ENCODE measurements around the gene RHOBTB1. TPM values are rescaled to one million over a fixed set of nuclear protein-coding genes. Genes with fewer than 3 reads are reported as not detected.

The RHOBTB1 gene
- total RNA-seq, 2 donors from 2014 or later: 0.64 TPM; not detected in 1

DNA sequence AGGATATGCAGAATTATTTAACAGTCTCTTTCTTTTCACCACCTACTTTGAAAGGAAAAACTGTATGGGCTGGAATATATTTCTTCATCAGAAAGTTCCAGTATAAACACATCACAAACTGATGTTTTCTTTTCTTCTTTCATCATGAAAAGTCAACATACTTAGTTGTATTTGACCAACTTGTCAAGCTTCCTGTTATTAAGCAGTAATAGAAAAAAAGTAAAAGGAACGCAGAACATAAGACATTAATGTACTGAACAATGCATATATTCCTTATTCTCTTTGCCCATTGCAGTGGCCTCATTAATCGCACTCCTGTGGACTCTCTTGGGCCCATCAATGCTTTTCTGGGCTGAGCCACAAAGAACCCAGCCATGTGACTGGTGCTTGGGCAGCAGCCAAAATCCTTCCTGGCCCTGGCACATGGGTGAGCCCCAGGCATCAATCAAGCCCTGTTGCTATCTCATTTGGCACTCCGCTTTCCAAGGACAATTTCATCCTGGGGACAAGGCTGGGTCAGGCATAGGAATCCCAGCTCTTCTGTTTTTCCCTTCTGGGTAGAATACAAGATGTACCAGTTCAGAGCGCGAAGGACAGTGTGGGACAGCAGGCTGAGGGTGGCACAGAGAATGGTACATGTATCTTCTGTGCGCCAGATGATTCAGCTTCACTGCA lies 42.3 kb downstream of the RHOBTB1 start:
- no peaks in the 10 kb centered on the region for H3K36me3 Mint-ChIP-seq
- no peak overlapping the region for H3K27ac Mint-ChIP-seq
- H3K4me3 Mint-ChIP-seq: no peak overlapping the region
- peaks cover 2 to 7% of the 10 kb centered on the region in 2 donors for H3K27me3 Mint-ChIP-seq
- no peak for DNase-seq (ENCODE audit: low spot score)
- ATAC-seq: no peak
- H3K9me3 Mint-ChIP-seq: no peaks in the 10 kb centered on the region
- H3K4me1 Mint-ChIP-seq (ENCODE audit: low read depth in 2 of 2): no peaks in the 10 kb centered on the region

- Mint-ChIP-seq H3K27ac (no peak overlapping the region), H3K9me3 (no peaks in the 10 kb centered on the region), H3K27me3 (peaks cover under 1 to 4% of the 10 kb centered on the region in 2 donors), H3K4me1 (ENCODE audit: low read depth in 2 of 2) (no peaks in the 10 kb centered on the region), H3K4me3 (no peak overlapping the region), H3K36me3 (no peaks in the 10 kb centered on the region)
- no peak for DNase-seq (ENCODE audit: low spot score)
- ATAC-seq: no peak
Observed at GRCh38 chr10:60899266-60899665, 44.7 kb downstream of the RHOBTB1 start.

DNA sequence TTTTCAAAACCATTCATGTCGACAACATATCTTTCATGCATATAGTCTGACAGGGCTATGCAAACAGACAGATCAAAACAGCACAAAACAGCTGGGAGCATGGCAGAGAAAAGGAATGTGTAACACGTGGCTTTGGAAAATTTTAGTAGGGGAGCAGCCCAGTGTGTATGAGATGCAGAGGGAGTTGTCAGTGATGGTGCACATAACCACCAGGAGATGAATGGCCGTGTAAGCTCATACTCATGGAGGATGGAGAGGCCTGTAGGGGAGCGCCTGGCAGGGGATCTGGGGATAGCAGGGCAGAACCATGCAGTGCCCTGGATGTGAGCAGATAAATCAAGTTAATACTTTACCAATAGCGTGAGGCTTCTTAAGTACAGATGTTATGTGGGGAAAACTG lies 45.7 kb downstream of the RHOBTB1 start:
- Mint-ChIP-seq H3K4me1 (ENCODE audit: low read depth in 2 of 2) (no peaks in the 10 kb centered on the region), H3K4me3 (no peak overlapping the region), H3K9me3 (no peaks in the 10 kb centered on the region), H3K27me3 (peaks cover 0 to 4% of the 10 kb centered on the region in 2 donors), H3K36me3 (no peaks in the 10 kb centered on the region), H3K27ac (no peak overlapping the region)
- ATAC-seq (no peak), DNase-seq (ENCODE audit: low spot score) (no peak)

- Mint-ChIP-seq H3K4me3 (no peak overlapping the region), H3K9me3 (no peaks in the 10 kb centered on the region), H3K27me3 (peaks cover 0 to 4% of the 10 kb centered on the region in 2 donors), H3K27ac (no peak overlapping the region), H3K4me1 (ENCODE audit: low read depth in 2 of 2) (no peaks in the 10 kb centered on the region), H3K36me3 (no peaks in the 10 kb centered on the region)
- no peak for DNase-seq (ENCODE audit: low spot score)
- no peak for ATAC-seq
Observed at GRCh38 chr10:60896810-60897209, 47.2 kb downstream of the RHOBTB1 start.

DNA sequence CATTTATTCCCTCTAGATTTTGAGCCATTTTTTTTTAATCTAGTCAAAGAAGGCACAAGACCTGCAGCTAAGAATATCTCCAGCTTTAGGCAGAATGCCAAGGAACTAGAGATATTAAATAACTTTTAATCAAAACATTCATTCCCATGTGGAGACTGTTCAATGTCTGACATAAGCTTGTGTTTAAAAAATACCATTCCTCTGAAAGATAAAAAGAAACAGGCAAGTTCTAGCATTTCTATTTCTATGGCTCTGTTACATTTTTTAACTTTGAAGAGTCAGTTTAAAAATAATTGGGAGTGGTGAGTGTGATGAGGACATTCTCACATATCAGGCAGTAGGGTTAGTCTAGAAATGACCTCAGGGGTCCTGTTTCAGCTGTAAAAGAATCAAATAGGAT lies 48.0 kb downstream of the RHOBTB1 start:
- no peaks in the 10 kb centered on the region for H3K9me3 Mint-ChIP-seq
- no peak for DNase-seq (ENCODE audit: low spot score)
- H3K4me1 Mint-ChIP-seq (ENCODE audit: low read depth in 2 of 2): no peaks in the 10 kb centered on the region
- no peak overlapping the region for H3K27ac Mint-ChIP-seq
- H3K4me3 Mint-ChIP-seq: no peak overlapping the region
- H3K36me3 Mint-ChIP-seq: no peaks in the 10 kb centered on the region
- ATAC-seq: no peak
- peaks cover 0 to 4% of the 10 kb centered on the region in 2 donors for H3K27me3 Mint-ChIP-seq

DNA sequence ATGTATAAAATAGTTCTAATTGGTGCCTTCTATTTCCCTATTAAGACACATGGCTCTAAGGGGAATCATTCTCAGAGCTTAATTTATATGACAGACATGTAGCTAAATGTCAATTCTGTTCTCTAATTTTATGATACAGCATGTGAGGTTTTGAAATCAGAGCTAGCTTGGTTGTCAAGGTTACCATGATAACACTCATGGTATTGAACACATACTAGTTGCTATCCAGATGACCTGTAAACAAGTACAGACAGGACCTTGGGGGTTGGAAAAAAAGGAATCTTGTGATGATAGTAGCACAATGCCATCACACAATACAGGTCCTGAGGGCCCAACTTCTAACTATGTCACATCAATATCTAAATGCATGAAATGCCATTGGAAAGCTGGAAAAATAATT lies 49.2 kb downstream of the RHOBTB1 start:
- no peak for ATAC-seq

GRCh38 chr10:60893231-60893630 lies 50.8 kb downstream of the RHOBTB1 start:
- H3K27me3 Mint-ChIP-seq: peaks cover 0 to 3% of the 10 kb centered on the region in 2 donors
- no peak overlapping the region for H3K27ac Mint-ChIP-seq
- ATAC-seq: no peak

More for the DNA sequence above, 49.2 kb downstream of the RHOBTB1 start:
- Mint-ChIP-seq H3K4me3 (no peak overlapping the region), H3K27ac (no peak overlapping the region), H3K27me3 (peaks cover 0 to 4% of the 10 kb centered on the region in 2 donors), H3K9me3 (no peaks in the 10 kb centered on the region), H3K4me1 (ENCODE audit: low read depth in 2 of 2) (no peaks in the 10 kb centered on the region), H3K36me3 (no peaks in the 10 kb centered on the region)
- DNase-seq (ENCODE audit: low spot score): no peak

GRCh38 chr10:60892571-60892970 lies 51.4 kb downstream of the RHOBTB1 start:
- no peaks in the 10 kb centered on the region for H3K4me1 Mint-ChIP-seq (ENCODE audit: low read depth in 2 of 2)
- H3K27ac Mint-ChIP-seq: no peak overlapping the region
- ATAC-seq (no peak), DNase-seq (ENCODE audit: low spot score) (no peak)
- no peak overlapping the region for H3K4me3 Mint-ChIP-seq
- no peaks in the 10 kb centered on the region for H3K9me3 Mint-ChIP-seq
- peaks cover 0 to 2% of the 10 kb centered on the region in 2 donors for H3K27me3 Mint-ChIP-seq
- no peaks in the 10 kb centered on the region for H3K36me3 Mint-ChIP-seq

More at GRCh38 chr10:60893231-60893630, 50.8 kb downstream of the RHOBTB1 start:
- no peaks in the 10 kb centered on the region for H3K9me3 Mint-ChIP-seq
- no peaks in the 10 kb centered on the region for H3K36me3 Mint-ChIP-seq
- DNase-seq (ENCODE audit: low spot score): no peak
- H3K4me3 Mint-ChIP-seq: no peak overlapping the region
- H3K4me1 Mint-ChIP-seq (ENCODE audit: low read depth in 2 of 2): no peaks in the 10 kb centered on the region

- Mint-ChIP-seq H3K27me3 (no peaks in the 10 kb centered on the region), H3K36me3 (no peaks in the 10 kb centered on the region), H3K4me3 (no peak overlapping the region), H3K4me1 (ENCODE audit: low read depth in 2 of 2) (no peaks in the 10 kb centered on the region), H3K9me3 (no peaks in the 10 kb centered on the region), H3K27ac (no peak overlapping the region)
- no peak for ATAC-seq
- no peak for DNase-seq (ENCODE audit: low spot score)
Observed at GRCh38 chr10:60890811-60891210, 53.2 kb downstream of the RHOBTB1 start.

DNA sequence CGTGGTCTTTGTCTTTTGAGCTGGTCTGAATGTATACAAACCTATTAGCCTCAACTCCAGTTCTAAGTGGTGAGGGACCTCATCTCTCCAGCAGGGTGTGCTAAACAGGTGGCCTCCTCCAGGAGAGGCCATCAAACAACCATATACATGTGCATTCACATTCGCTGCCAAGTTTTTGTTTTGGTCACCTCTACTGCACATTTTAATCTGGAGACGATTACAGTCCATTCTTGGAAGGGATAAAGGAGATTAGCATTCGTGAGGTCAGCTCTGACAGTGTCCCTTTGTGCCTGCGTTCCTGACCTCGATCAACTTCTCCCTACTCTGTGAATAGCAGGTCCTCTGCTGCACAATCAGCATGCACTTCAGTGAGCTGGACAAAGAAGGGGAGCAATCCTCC lies 60.8 kb downstream of the RHOBTB1 start:
- Mint-ChIP-seq H3K27ac (no peak overlapping the region), H3K9me3 (no peaks in the 10 kb centered on the region), H3K36me3 (no peaks in the 10 kb centered on the region), H3K27me3 (peaks cover 0 to 7% of the 10 kb centered on the region in 2 donors), H3K4me3 (no peak overlapping the region), H3K4me1 (ENCODE audit: low read depth in 2 of 2) (peaks cover 0 to 1% of the 10 kb centered on the region in 2 donors)
- DNase-seq (ENCODE audit: low spot score) (no peak), ATAC-seq (no peak)

DNA sequence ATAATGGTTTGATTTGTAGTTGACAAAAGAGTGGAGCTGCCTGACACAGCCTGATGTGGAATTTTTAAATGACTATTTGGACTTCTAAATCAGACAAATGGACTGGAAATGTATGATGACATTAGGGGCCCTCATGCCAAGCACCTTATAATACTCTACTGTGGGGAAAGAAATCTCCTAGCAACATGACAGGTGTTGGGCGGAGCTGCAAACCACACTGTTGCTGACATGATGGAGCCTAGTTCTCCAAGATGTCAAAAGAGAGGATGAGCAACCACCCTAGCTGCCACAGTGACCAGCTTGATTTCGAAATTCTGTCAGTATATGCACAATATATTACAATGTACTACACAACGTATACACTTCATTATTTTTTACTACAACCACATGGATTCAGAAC lies 65.8 kb downstream of the RHOBTB1 start:
- Mint-ChIP-seq H3K27me3 (peaks cover 0 to 3% of the 10 kb centered on the region in 2 donors), H3K36me3 (no peaks in the 10 kb centered on the region), H3K4me3 (no peak overlapping the region), H3K9me3 (no peaks in the 10 kb centered on the region), H3K27ac (no peak overlapping the region), H3K4me1 (ENCODE audit: low read depth in 2 of 2) (peaks cover 0 to 3% of the 10 kb centered on the region in 2 donors)
- DNase-seq (ENCODE audit: low spot score) (no peak), ATAC-seq (peak; percentile 68 to 82)

DNA sequence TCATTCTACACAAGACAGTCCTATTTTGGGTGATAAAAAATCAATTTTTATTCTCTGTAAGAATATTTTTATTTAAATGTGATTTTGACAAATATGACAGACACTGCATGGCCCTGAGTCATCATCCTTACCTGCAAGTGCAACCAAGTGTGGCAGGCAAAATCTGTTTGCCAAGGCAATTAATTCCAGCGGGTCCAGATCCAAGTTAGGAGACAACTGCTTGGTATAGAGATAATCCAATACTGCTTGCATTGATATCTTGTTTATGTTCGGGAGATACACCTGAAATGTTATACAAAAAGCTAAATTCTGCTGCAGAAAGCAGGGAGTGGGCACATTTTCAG lies 66.2 kb downstream of the RHOBTB1 start:
- no peak for DNase-seq (ENCODE audit: low spot score)
- no peaks in the 10 kb centered on the region for H3K36me3 Mint-ChIP-seq
- H3K4me1 Mint-ChIP-seq (ENCODE audit: low read depth in 2 of 2): peaks cover 0 to 3% of the 10 kb centered on the region in 2 donors
- no peak for ATAC-seq
- H3K9me3 Mint-ChIP-seq: no peaks in the 10 kb centered on the region
- H3K27me3 Mint-ChIP-seq: peaks cover 0 to 3% of the 10 kb centered on the region in 2 donors
- no peak overlapping the region for H3K4me3 Mint-ChIP-seq
- H3K27ac Mint-ChIP-seq: no peak overlapping the region

GRCh38 chr10:60877061-60877776 lies 66.8 kb downstream of the RHOBTB1 start:
- H3K4me3 Mint-ChIP-seq: no peak overlapping the region
- peaks cover 0 to 3% of the 10 kb centered on the region in 2 donors for H3K27me3 Mint-ChIP-seq
- no peak overlapping the region for H3K27ac Mint-ChIP-seq
- no peak for ATAC-seq
- H3K9me3 Mint-ChIP-seq: no peaks in the 10 kb centered on the region
- no peak for DNase-seq (ENCODE audit: low spot score)
- H3K36me3 Mint-ChIP-seq: no peaks in the 10 kb centered on the region
- H3K4me1 Mint-ChIP-seq (ENCODE audit: low read depth in 2 of 2): peaks cover 0 to 3% of the 10 kb centered on the region in 2 donors

- no peak for ATAC-seq
- peaks cover 0 to 3% of the 10 kb centered on the region in 2 donors for H3K27me3 Mint-ChIP-seq
- no peak overlapping the region for H3K27ac Mint-ChIP-seq
- H3K4me3 Mint-ChIP-seq: no peak overlapping the region
- H3K4me1 Mint-ChIP-seq (ENCODE audit: low read depth in 2 of 2): peaks cover 0 to 3% of the 10 kb centered on the region in 2 donors
- H3K36me3 Mint-ChIP-seq: no peaks in the 10 kb centered on the region
- H3K9me3 Mint-ChIP-seq: no peaks in the 10 kb centered on the region
- no peak for DNase-seq (ENCODE audit: low spot score)
Observed at GRCh38 chr10:60873758-60874157, 70.2 kb downstream of the RHOBTB1 start.

All from natural killer cell treated with Interleukin-12 subunit alpha and Interleukin-12 subunit beta and Interleukin-15 and Interleukin-18, amount 100 ng/mL, for 72 hours (primary cell).